ENCODE measurements around the gene CRIM1. TPM values are rescaled to one million over a fixed set of nuclear protein-coding genes. Genes with fewer than 3 reads are reported as not detected.

The CRIM1 gene
- total and polyA plus RNA-seq, 3 experiments from 2014 or later: 2.5 to 11.1 (median 10.7) TPM

- no peak for DNase-seq
- Mint-ChIP-seq H3K4me3 (no peak overlapping the region), H3K36me3 (peaks cover 39 to 80% (median 74%) of the 10 kb centered on the region in 3 donors), H3K27me3 (no peaks in the 10 kb centered on the region), H3K4me1 (no peaks in the 10 kb centered on the region), H3K9me3 (peaks cover 31 to 43% (median 32%) of the 10 kb centered on the region in 5 donors), H3K27ac (no peak overlapping the region)
- Histone ChIP-seq H3K4me3 (ENCODE audit: low read length) (no peak overlapping the region), H3K27me3 (ENCODE audit: insufficient read depth, low read length, poor library complexity, severe bottlenecking) (no peaks in the 10 kb centered on the region), H3K9me3 (ENCODE audit: low read length) (peaks cover 18% of the 10 kb centered on the region), H3K27ac (ENCODE audit: low read depth, low read length) (no peak overlapping the region), H3K4me1 (ENCODE audit: insufficient read depth, low read length) (no peaks in the 10 kb centered on the region), H3K36me3 (ENCODE audit: insufficient read depth, low read length) (no peaks in the 10 kb centered on the region)
- ChIA-PET CTCF (no interaction called here), POLR2A (no interaction called here)
Measured at GRCh38 chr2:36477315-36477714, 121.7 kb downstream of the CRIM1 start.

DNA sequence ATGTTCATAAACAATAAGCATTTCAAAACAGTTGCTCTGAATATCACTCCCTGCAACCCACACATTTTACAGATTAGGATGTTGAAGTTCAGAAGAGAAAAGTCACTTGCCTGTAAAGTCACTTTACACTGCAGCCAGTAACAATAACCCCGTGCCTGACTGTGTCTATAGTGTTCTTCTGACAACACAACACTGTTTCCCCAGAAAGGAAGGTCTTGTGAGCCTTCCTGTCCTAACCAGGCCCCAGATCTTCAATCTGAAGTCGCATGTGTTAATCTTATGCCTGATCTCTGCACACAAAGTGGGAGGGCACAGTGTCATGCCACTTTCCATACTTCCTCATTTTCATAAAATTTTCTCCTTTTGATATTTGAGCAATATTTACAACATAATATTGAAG is 122.2 kb downstream of the CRIM1 start:
- Histone ChIP-seq H3K4me1 (ENCODE audit: insufficient read depth, low read length) (no peaks in the 10 kb centered on the region), H3K4me3 (ENCODE audit: low read length) (no peak overlapping the region), H3K27me3 (ENCODE audit: insufficient read depth, low read length, poor library complexity, severe bottlenecking) (no peaks in the 10 kb centered on the region), H3K36me3 (ENCODE audit: insufficient read depth, low read length) (no peaks in the 10 kb centered on the region), H3K27ac (ENCODE audit: low read depth, low read length) (peak overlapping the region; percentile 12), H3K9me3 (ENCODE audit: low read length) (peaks cover 18% of the 10 kb centered on the region)
- Mint-ChIP-seq H3K27me3 (no peaks in the 10 kb centered on the region), H3K9me3 (peaks cover 28 to 39% (median 31%) of the 10 kb centered on the region in 5 donors), H3K4me1 (no peaks in the 10 kb centered on the region), H3K4me3 (no peak overlapping the region), H3K27ac (no peak overlapping the region), H3K36me3 (peaks cover 39 to 76% (median 73%) of the 10 kb centered on the region in 3 donors)
- ChIA-PET CTCF (no interaction called here), POLR2A (no interaction called here)
- no peak for DNase-seq

GRCh38 chr2:36478332-36478738 is 122.8 kb downstream of the CRIM1 start:
- Histone ChIP-seq H3K4me3 (ENCODE audit: low read length) (no peak overlapping the region), H3K9me3 (ENCODE audit: low read length) (peaks cover 18% of the 10 kb centered on the region), H3K27ac (ENCODE audit: low read depth, low read length) (peak overlapping the region; percentile 27), H3K27me3 (ENCODE audit: insufficient read depth, low read length, poor library complexity, severe bottlenecking) (no peaks in the 10 kb centered on the region), H3K36me3 (ENCODE audit: insufficient read depth, low read length) (no peaks in the 10 kb centered on the region), H3K4me1 (ENCODE audit: insufficient read depth, low read length) (no peaks in the 10 kb centered on the region)
- Mint-ChIP-seq H3K4me1 (no peaks in the 10 kb centered on the region), H3K27ac (no peak overlapping the region), H3K36me3 (peaks cover 42 to 75% (median 70%) of the 10 kb centered on the region in 3 donors), H3K4me3 (no peak overlapping the region), H3K9me3 (peaks cover 23 to 35% (median 31%) of the 10 kb centered on the region in 5 donors), H3K27me3 (no peaks in the 10 kb centered on the region)
- DNase-seq: no peak
- POLR2A ChIA-PET: no interaction called here
- CTCF ChIA-PET: no interaction called here

GRCh38 chr2:36478999-36479398 is 123.4 kb downstream of the CRIM1 start:
- Mint-ChIP-seq H3K27ac (no peak overlapping the region), H3K4me1 (no peaks in the 10 kb centered on the region), H3K4me3 (no peak overlapping the region), H3K36me3 (peaks cover 42 to 71% (median 68%) of the 10 kb centered on the region in 3 donors), H3K27me3 (no peaks in the 10 kb centered on the region), H3K9me3 (peaks cover 19 to 29% (median 28%) of the 10 kb centered on the region in 5 donors)
- no peak for DNase-seq
- H3K27me3 ChIP-seq (ENCODE audit: insufficient read depth, low read length, poor library complexity, severe bottlenecking): no peaks in the 10 kb centered on the region
- ChIA-PET POLR2A (no interaction called here), CTCF (no interaction called here)
- no peaks in the 10 kb centered on the region for H3K4me1 ChIP-seq (ENCODE audit: insufficient read depth, low read length)
- H3K4me3 ChIP-seq (ENCODE audit: low read length): no peak overlapping the region
- peak overlapping the region; percentile 27 for H3K27ac ChIP-seq (ENCODE audit: low read depth, low read length)
- no peaks in the 10 kb centered on the region for H3K36me3 ChIP-seq (ENCODE audit: insufficient read depth, low read length)
- peaks cover 17% of the 10 kb centered on the region for H3K9me3 ChIP-seq (ENCODE audit: low read length)

- H3K9me3 Mint-ChIP-seq: peaks cover 15 to 25% (median 24%) of the 10 kb centered on the region in 5 donors
- CTCF ChIA-PET: no interaction called here
- POLR2A ChIA-PET: no interaction called here
Measured at GRCh38 chr2:36479406-36479805, 123.8 kb downstream of the CRIM1 start.

GRCh38 chr2:36480028-36480427 is 124.5 kb downstream of the CRIM1 start:
- POLR2A ChIA-PET: no interaction called here
- CTCF ChIA-PET: no interaction called here
- Mint-ChIP-seq H3K27ac (no peak overlapping the region), H3K4me3 (no peak overlapping the region), H3K9me3 (peaks cover 10 to 19% (median 19%) of the 10 kb centered on the region in 5 donors), H3K4me1 (no peaks in the 10 kb centered on the region), H3K27me3 (no peaks in the 10 kb centered on the region), H3K36me3 (peaks cover 40 to 69% (median 67%) of the 10 kb centered on the region in 3 donors)
- Histone ChIP-seq H3K27me3 (ENCODE audit: insufficient read depth, low read length, poor library complexity, severe bottlenecking) (no peaks in the 10 kb centered on the region), H3K27ac (ENCODE audit: low read depth, low read length) (no peak overlapping the region), H3K9me3 (ENCODE audit: low read length) (peaks cover 13% of the 10 kb centered on the region), H3K36me3 (ENCODE audit: insufficient read depth, low read length) (no peaks in the 10 kb centered on the region), H3K4me1 (ENCODE audit: insufficient read depth, low read length) (no peaks in the 10 kb centered on the region), H3K4me3 (ENCODE audit: low read length) (no peak overlapping the region)
- no peak for DNase-seq

More at GRCh38 chr2:36479406-36479805, 123.8 kb downstream of the CRIM1 start:
- Mint-ChIP-seq H3K4me1 (no peaks in the 10 kb centered on the region), H3K27ac (no peak overlapping the region), H3K36me3 (peaks cover 40 to 69% (median 68%) of the 10 kb centered on the region in 3 donors), H3K27me3 (no peaks in the 10 kb centered on the region), H3K4me3 (no peak overlapping the region)
- DNase-seq: no peak
- Histone ChIP-seq H3K27me3 (ENCODE audit: insufficient read depth, low read length, poor library complexity, severe bottlenecking) (no peaks in the 10 kb centered on the region), H3K4me1 (ENCODE audit: insufficient read depth, low read length) (no peaks in the 10 kb centered on the region), H3K9me3 (ENCODE audit: low read length) (peaks cover 13% of the 10 kb centered on the region), H3K36me3 (ENCODE audit: insufficient read depth, low read length) (no peaks in the 10 kb centered on the region), H3K4me3 (ENCODE audit: low read length) (no peak overlapping the region), H3K27ac (ENCODE audit: low read depth, low read length) (no peak overlapping the region)

GRCh38 chr2:36480636-36481035 is 125.1 kb downstream of the CRIM1 start:
- Mint-ChIP-seq H3K4me1 (no peaks in the 10 kb centered on the region), H3K4me3 (no peak overlapping the region), H3K36me3 (peaks cover 38 to 67% (median 61%) of the 10 kb centered on the region in 3 donors), H3K27me3 (no peaks in the 10 kb centered on the region), H3K27ac (no peak overlapping the region), H3K9me3 (peaks cover 4 to 14% (median 13%) of the 10 kb centered on the region in 5 donors)
- H3K4me1 ChIP-seq (ENCODE audit: insufficient read depth, low read length): no peaks in the 10 kb centered on the region
- POLR2A ChIA-PET: no interaction called here
- CTCF ChIA-PET: no interaction called here
- no peaks in the 10 kb centered on the region for H3K36me3 ChIP-seq (ENCODE audit: insufficient read depth, low read length)
- DNase-seq: no peak
- no peaks in the 10 kb centered on the region for H3K27me3 ChIP-seq (ENCODE audit: insufficient read depth, low read length, poor library complexity, severe bottlenecking)
- H3K27ac ChIP-seq (ENCODE audit: low read depth, low read length): no peak overlapping the region
- H3K9me3 ChIP-seq (ENCODE audit: low read length): peaks cover 9% of the 10 kb centered on the region
- H3K4me3 ChIP-seq (ENCODE audit: low read length): no peak overlapping the region

- POLR2A ChIA-PET: no interaction called here
- Mint-ChIP-seq H3K27me3 (no peaks in the 10 kb centered on the region), H3K4me1 (no peaks in the 10 kb centered on the region), H3K9me3 (peaks cover 0 to 6% (median 4%) of the 10 kb centered on the region in 5 donors), H3K27ac (peak overlapping the region in 1 of 8 donors; percentile 61), H3K4me3 (no peak overlapping the region), H3K36me3 (peaks cover 29 to 57% (median 50%) of the 10 kb centered on the region in 3 donors)
- no peaks in the 10 kb centered on the region for H3K36me3 ChIP-seq (ENCODE audit: insufficient read depth, low read length)
- H3K9me3 ChIP-seq (ENCODE audit: low read length): no peaks in the 10 kb centered on the region
- DNase-seq: no peak
- H3K4me3 ChIP-seq (ENCODE audit: low read length): no peak overlapping the region
- no peaks in the 10 kb centered on the region for H3K27me3 ChIP-seq (ENCODE audit: insufficient read depth, low read length, poor library complexity, severe bottlenecking)
- H3K4me1 ChIP-seq (ENCODE audit: insufficient read depth, low read length): no peaks in the 10 kb centered on the region
- CTCF ChIA-PET: no interaction called here
- no peak overlapping the region for H3K27ac ChIP-seq (ENCODE audit: low read depth, low read length)
Measured at GRCh38 chr2:36481709-36482108, 126.1 kb downstream of the CRIM1 start.
